ENCODE measurements around the gene FCN1.

Gene FCN1

GRCh38 chr9:134889386-134890154 lies 28.1 kb downstream of the FCN1 start:
- no peak for DNase-seq

DNA sequence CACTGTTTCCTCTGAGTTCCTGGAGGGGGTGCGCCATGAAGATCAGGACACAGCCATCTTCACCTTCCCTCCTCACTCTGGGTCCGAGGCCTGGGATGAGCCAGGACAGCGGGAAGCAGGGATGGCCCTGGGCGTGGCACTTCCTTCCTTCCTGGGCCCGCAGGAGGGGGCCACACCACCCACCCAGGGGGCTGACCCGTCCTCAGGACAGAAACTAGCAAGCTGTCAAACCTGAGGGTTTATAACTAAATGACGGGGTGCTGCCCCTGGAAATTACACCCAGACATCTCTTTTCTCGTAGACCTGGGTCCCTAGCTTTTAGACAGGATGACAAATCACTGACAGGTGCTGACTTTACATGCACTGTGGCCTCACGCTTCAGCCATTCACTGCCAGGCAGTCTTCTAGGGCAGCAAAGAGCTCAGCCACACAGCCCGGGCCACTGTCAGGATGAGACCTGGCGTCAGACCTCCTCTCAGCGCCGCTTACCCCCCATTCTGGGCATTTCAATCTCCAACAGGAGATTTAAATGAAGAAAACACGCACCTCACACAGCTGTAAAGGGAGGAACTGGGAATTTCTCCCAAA lies 29.0 kb downstream of the FCN1 start:
- no peak for DNase-seq

GRCh38 chr9:134887686-134888602 lies 29.8 kb downstream of the FCN1 start:
- DNase-seq = no peak

GRCh38 chr9:134887219-134887618 lies 30.5 kb downstream of the FCN1 start:
- no peak for DNase-seq

DNA sequence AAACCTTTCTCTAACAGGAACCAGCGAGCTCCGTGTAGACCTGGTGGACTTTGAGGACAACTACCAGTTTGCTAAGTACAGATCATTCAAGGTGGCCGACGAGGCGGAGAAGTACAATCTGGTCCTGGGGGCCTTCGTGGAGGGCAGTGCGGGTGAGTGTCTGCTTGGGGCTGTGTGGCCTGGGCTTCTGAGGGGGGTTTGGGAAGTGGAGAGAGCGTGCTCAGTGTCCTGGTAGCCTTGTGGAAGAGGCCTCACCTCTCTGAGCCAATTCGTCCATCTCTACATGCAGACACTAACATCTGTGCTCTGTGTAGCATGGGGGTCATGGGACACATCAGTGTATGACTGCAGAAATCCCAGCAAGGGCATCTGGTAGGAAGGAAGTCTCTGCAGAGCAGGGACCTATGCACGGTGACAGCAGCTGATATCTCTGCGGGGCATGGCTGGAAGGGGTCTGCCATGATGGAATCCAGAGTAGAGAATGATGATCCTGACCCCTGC lies 31.2 kb downstream of the FCN1 start:
- no peak for DNase-seq

GRCh38 chr9:134885679-134886412 lies 31.9 kb downstream of the FCN1 start:
- DNase-seq = no peak

DNA sequence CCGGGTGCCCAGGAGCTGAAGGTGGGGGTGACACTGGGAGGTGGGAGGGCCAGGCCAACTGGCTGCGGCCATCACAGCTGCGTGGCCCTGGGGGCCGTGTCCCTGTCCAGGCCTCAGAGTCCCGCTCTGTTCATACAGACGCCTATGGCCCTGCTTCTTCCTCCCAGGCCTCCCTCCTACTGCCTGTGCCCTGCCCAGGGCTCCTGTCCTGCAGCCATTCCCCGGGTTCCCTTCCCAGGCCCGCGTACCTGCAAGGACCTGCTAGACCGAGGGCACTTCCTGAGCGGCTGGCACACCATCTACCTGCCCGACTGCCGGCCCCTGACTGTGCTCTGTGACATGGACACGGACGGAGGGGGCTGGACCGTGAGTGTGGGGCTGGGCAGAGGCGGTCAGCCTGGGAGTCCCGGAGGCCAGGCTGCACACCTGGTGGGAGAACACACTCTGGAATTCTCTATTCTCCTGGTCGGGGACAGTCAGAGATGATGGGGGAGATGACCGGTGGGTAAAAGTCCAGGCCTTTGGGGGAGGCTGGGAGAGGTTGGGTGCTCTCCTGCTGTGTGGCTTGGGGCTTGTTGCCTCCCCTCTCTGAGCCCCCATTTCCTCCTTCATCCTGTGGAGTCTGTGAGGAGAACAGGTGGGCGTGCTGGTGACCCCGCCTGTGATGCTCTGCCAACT lies 32.6 kb downstream of the FCN1 start:
- DNase-seq = no peak

- no peak for DNase-seq
These were observed 33.2 kb downstream of the FCN1 start for GRCh38 chr9:134884492-134884891.

DNA sequence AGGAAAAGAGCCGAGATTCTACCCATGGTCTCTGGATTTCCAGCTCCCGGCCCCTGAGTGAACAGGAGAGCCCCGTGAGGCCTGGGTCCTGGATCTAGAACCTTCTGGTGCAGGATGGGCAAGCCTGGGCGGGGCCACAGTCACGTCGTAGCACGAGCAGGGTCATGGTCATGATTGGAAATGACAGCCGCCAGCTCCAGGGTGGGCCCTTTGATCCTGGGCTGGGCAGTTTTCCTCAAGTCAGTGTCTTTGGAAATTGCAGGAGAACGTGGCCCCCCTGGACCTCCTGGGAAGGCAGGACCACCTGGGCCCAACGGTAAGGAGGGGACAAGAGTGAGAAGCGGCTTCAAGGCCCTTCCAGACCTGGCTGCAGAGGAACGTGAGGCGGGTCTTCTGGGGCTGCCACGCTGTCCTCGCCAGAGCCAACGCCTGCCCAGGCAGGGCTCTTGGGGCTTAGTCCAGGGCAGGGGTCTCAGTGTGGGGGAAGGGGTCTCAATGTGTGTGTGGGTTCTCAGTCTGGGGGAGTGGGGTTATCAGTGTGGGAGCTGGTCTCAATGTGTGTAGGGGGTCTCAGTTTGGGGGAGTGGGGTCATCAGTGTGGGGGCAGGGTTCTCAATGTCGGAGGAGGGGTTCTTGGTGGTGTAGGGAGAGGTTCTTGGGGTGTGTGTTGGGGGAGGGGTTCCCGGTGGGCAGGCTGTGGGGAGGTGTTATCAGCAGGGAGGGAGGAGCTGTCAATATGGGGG lies 34.5 kb downstream of the FCN1 start:
- no peak for DNase-seq

DNA sequence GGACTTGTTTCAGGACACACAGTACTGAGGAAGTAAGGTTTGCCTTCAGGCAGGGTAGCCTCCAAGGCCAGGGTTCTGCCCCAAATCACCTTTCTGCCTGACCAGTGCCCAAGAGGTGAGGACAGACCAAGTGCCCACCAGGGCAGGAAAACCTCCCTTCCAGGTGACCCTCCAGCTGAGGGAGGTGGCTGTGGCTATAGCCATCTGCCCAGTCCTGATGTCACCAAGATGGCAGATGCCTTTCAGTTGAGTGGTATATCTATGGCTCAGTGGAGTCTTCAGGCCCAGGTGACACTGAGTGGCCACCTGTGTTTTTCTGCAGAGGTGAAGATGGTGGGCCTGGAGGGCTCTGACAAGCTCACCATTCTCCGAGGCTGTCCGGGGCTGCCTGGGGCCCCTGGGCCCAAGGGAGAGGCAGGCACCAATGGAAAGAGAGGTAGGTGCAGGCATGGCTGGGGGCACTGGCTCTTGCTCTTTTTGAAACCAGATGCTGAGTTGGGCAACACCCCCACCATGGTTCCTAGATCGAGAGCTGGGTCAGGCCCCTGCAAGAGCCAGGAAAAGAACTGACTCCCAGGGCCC lies 35.4 kb downstream of the FCN1 start:
- no peak for DNase-seq

DNA sequence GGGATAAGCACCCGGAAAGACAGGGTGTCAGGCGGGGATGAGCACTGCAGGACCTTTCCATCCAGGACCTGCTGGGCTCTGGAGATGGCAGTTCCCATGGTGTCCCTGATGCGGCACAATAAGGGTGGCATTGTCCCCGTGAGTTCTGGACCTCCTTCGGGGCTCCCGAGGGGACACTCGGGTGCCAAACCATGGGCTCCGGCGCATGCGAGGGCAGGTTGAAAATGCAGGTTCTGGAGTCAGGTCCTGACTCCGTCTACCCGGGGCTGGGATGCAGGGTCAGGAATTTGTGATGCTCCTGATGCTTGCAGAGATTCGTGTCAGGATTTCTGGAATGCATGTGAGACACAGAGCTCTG lies 36.4 kb downstream of the FCN1 start:
- no peak for DNase-seq

- DNase-seq = no peak
These were observed 37.0 kb downstream of the FCN1 start, which contains the start of gene FCN2 for GRCh38 chr9:134880484-134881312. TSS of gene FCN2 (plus strand) at chr9:134880810. CDS start at chr9:134880822, 12 bp downstream.

- no peak for DNase-seq
These were observed 37.8 kb downstream of the FCN1 start for GRCh38 chr9:134879664-134880483.

DNA sequence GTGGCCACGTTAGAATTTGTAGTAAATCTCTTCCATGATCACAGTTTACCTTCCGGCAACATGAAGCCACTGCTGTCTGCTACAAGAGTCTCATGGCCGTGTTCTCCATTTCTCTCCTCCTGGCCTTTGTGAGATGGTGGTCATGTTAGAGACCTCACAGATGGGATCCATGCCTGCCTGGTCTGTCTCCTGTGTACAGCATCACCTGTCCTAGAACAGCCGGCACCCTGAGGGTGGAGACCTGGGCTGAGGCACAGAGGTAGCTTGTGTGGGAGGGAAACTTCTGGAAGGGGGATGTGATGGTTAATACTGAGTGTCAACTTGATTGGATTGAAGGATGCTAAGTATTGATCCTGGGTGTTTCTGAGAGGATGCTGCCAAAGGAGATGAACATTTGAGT lies 40.2 kb downstream of the FCN1 start:
- no peak for DNase-seq

DNA sequence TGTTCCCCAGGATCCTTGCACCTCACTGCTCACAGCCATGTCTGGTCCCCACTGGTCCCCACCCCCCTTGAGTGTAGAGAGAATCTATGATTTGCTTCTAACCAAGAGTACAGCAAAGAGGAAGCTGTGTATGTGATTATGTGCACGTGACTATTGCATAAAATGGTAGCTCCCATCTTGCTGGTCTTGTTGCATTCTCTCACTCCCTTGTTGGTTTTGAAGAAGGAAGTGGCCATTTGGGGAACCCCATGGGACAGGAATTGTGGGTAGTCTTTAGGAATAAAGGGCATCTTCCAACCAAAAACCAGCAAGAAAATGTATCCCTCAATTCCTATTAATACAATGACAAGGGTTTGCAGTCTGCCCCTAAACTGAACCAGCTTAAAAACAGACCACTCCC lies 42.3 kb downstream of the FCN1 start:
- no peak for DNase-seq

GRCh38 chr9:134872482-134873231 lies 45.1 kb downstream of the FCN1 start:
- DNase-seq = no peak

DNA sequence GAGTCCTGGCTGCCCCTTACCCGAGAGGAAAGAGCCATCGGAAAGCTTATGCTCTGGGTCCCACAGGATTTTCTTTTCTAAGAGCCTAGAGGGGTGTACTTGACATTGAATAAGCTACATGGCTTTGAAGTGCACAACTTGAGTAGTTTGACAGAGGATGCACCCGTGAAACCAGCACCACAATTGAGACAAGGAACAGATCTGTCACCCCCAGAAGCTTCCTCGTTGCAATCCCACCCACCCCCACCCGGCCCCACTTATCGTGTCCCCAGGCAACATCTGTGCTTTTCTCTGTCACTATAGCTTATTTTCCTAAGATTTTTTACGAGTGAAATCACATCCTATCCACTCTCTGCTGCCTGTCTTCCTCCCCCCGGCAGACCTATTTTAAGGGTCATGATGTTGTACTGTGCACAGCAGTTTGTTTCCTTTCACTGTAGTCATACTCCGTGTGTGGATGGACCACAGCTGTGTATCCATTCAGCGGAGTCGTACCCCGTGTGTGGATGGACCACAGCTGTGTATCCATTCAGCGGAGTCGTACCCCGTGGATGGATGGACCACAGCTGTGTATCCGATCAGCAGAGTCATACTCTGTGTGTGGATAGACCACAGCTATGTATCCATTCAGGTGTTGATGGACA lies 45.9 kb downstream of the FCN1 start:
- no peak for DNase-seq

Data from NCI-H774 (cell line).